NCI-H2227 (cell line): ENCODE measurements around the gene VPS13C.

ENCODE experiments used
- DNase-seq: peaks from one replicate; lab custom pipeline; 2025; ENCODE audit not compliant: unreplicated experiment; lab: John Stamatoyannopoulos, UW

The VPS13C gene

DNA sequence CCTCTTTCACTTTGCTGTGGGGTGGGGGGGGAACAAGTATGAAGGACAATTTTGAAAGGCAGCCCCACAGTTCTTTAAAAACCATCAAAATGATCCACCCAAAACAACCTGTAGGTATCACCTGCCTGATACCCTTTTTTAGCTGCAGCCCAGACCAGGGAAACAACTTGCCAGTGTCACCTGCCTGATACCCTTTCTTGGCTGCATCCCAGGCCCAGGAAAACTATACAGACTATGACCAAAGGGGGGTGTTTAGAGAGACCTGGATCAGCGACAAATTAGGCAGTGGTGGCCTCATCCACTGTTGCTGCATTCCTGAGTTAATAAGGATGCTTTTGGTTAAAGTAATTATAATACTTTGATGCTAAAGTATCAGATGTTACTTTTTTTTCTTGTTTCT lies 122.0 kb downstream of the VPS13C start:
- no peak for DNase-seq

DNA sequence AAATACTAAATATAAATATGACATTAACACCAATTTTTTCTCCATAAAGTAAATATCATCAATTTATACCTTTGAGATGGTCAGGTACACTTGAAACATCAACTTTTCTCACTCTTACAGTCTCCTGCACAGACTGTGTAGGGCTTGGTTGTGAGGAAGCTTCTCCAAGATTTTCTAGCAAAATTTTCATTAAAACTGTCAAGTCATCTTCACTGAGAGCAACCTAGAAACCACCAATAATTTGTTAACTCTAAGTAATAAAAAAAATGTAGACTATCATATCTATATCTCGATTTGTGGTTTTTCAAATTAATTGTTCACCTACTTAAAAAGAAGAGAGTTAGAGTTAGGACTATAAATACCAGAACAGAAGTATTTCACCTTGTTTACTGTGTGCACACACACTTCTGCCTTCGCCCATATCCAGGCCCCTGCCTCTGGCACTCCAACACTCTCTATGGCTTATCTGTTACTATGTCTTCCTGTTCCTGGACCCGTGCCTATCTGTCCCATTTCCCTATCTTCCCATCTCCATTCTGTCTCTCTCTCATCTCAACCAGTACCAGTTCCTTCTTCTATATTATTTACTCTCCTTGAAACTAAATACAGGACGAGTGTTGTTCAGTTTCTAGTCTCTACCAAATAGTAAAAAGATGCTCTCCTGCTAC lies 123.6 kb downstream of the VPS13C start:
- no peak for DNase-seq

DNA sequence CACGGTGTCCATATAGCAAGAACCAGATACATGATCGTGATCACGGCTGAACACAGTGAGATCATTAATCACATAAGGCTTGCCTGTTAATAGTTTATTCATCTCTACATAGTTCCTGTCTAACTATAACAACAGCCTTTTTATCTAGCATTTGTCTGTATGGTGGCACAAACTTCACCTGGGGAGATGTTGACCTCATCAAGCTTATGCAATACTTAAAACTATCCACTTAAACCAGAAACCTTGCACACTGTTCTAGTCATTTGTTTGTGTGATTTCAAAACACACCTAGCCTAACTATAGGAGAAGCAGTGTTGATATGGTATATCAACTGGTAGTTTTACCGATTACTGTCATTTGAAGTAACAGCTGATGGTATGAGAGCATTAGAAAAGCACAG lies 124.8 kb downstream of the VPS13C start:
- DNase-seq: no peak

DNA sequence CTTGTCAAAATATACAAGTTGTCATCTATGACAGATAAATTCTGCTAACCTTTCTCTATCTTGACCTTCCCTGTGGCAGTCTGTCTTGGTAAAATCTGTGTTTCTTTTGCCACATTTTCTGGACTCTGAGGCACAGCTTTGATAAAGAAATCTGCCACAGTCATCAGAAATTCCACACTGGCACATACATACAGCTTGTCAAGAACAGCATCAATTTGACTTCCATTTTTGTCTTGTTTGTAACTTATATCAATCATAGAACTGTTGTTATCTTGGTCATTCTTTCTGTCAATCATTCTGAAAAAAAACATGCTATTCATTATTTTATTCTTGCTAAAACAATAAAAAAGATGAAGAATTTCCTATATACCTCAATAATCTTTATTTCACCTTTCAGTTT lies 130.8 kb downstream of the VPS13C start:
- DNase-seq: no peak

DNA sequence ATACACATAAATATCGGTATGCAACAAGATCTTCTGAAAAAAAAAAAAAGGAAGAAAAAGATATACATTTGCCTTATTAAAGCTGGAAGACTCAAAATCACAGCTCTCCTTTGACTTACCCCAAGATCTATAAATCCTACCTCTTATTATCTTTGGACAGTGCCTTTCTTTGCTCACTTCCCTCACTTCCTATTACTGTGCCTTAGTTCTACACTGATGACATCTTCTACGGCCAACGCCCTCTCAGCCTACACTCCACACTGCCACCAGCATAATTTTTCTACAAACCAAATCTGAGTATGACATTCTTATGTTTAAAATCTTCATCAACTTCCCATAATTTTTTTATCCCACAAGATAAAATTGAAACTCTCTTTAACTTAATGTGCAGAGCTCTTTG lies 137.1 kb downstream of the VPS13C start:
- no peak for DNase-seq

DNA sequence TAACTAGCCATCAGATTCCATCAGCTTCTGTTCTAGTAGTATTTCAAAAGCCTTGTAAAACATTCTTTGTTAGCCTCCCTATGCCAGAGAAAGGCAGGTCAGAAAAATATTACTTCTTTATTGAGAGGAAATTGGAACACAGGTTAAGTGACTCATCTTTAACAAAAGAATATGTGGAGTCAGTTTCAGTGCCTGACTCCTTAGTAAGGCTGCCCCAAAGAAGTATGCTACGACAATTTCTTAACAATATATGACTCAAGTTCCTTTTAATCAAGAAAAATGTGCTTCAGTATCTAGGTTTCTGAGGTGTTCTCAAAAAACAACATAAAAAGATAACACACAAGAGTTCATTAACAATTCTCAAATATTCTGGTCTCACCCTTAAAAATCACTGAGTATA lies 139.2 kb downstream of the VPS13C start:
- no peak for DNase-seq

DNA sequence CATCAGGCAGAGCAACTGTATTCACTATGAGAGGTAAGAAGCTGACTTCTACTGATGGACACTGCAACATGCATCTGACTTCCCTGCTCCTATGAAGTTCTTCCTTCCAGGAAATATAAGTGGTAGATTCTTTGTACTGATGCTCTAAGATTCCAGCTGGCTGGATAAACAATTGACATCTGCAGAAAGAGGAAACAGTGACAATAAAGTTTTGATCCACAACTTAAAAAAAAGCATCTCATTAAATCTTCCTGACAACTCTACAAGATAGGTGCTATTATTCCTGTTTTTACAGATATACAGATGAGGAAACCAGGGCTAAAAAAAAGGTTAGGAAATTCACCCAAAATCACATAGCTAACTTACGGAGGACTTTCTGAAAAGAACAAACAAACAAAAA lies 142.8 kb downstream of the VPS13C start:
- no peak for DNase-seq

DNA sequence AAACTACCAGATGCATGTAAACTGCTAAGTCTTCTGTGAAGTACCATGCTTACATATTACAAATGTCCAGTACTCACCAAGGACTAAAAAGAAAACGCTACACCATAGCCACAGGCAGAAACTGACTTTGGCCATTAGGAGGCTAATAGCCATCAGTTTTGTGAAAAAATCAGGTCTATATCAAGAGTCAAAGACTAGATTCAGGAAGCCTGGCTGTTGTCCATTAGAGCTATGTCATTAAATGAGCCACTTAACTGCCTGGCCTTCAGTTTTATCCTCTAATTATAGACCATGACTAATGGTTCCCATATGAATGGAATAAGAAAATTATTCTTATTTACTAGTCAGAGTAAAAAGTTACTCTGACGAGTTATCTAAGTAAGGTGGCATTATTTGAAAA lies 144.1 kb downstream of the VPS13C start:
- DNase-seq: peak; percentile 1

DNA sequence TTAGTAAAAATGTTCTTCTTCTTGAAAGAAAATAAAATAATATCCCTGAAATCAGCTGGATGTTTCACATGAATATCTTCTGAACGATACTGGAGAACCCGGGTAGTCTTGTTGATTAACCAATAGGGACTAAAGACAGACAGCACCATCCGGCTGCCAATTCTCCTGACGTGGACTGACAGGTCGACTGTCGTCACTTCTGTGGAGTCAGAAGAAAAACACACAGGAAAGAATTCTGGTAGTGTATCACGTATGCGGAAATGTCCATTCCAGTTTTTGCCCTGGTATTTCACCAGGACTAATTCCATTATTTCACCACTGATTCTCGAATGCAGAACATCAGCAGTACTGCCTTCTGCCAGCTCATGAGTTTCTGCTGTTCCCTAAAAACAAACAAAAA lies 144.6 kb downstream of the VPS13C start:
- DNase-seq: no peak

DNA sequence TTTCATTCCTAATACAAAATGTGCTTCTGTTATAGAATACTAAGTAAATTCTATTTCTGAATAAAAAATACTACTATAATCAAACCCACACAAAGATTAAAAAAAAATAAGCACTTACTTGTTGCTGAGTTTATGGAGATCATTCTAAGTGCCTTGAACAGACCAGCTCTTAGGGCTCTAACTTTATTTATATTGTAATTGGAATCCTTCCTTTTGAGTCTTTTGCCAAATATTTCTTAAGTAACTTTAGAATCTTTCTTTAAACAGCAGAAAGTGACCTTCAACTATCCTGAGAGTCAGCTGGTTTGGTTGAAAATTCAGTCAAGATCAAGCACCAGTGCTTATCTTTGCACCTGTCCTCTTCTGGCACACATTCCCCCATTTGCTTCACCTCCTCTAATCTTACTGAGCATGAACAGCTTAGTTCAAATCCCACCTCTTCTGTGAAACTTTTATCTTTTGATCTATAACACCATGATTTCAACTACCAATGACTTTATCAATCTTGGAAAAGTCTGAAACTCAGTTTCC lies 149.3 kb downstream of the VPS13C start:
- DNase-seq: no peak

DNA sequence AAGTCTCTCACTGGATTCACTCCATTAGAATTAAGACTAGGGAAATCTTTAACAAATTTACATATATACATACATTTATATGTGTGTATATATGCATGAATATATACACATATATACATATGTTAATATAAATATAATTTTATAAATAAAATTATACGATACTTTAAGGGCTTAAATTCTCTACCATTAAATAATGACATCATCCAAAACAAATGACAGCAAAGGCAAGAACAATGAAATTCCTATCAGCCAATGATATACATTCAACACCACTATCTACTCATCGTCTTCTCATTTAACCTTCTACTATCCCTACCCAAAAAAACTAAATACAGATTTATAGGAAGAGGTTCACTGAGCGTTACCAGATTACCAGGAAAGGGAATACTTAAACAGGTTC lies 152.0 kb downstream of the VPS13C start:
- DNase-seq: no peak

DNA sequence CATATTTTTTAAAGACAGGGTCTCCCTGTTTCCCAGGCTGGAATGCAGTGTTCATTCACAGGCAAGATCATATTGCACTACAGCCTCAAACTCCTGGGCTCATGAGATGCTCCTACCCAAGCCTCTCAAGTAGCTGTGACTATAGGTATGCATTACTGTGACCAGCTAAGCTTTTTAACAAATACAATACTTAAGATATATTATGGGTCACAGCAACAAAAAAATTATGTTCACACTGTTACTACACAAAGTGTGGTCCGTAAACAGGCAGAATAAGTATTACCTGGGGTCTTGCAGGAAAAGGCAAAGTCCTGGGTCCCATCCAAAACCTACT lies 152.5 kb downstream of the VPS13C start:
- DNase-seq: no peak

DNA sequence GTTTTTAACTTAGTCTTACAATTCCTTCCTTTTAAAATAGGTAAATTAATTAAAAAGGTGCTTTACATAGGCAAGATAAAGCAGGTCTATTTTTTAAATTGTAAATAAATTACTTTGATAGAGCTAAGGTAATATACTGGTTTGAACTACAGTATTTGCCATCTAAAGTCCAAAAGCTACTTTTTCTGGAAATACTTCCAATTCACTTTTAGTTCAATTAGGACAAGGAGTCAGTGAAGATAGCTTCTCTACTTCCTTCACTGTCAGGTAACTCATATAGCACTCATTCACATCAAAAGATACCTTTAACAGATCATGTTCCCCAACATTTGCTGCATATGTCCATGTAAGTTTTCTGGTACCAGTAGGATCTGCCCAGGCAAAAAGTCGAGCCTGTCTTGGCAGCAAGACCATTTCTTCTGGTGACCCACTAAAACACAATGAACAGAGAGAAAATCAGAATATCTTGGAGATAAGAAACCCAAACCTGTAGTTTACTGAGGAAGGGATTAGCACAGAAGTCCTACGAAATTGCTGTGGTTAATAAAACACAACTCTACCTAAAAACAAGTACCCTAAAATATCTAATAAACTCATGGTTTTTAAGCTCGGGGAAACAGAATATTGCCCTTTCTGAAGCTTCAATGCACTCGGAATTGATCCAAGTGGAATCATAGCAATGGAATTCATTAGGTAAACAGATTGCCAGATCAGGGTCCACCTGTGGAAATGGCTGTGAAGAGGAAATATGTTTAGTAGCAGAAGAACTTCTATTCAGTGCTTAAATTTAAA lies 153.1 kb downstream of the VPS13C start:
- DNase-seq: no peak

DNA sequence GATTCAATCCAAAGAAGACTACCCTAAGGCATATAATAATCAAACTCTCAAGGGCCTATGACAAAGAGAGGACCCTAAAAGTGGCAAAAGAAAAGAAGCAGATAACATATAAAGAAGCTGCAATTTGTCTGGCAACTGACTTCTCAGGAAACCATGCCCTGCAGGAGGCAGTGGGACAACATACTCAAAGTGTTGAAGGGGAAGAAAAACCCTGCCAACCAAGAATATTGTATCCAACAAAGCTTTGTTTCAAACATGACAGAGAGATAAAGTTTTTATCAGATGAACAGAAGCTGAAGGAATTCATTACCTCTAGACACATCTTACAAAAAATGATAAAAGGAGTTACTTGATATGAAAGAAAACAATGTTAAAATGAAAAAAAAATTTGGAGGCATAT lies 167.1 kb downstream of the VPS13C start:
- DNase-seq: no peak

DNA sequence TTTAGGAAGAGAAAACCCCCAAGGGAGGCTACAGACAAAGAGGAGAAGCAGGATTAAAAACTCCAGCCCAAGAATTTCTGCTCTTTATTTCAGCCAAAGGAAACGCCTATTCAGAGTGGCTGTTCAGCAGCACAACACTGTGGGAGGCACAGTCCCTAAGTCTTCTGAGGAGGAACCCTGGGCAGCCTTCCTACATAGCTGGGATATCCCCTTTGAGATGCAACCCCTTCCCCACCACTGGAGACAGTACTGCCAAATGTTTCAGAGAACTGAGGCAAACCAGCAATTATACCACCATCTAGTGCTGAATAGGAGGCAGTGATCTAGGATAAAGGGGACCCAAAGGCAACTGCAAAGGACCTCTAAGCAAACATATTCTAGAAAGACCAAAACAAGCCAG lies 168.1 kb downstream of the VPS13C start:
- no peak for DNase-seq

DNA sequence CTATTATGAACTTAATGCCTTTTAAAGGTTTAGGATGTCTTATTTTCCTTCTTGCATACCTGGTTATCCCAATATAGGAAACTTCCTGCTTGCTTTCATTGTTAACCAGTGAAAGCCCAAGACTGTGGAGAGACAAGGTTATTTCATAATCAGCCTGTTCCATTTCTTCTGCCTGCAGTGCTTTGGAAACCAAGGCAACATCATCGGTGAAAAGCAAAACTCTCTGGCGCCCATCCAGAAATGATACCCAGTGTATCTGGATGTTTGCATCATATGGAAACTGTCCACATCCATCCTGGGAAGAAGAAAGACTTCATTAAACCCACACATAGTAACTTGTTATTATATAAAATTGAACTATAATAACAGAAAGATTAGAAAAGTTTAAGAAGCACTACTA lies 170.1 kb downstream of the VPS13C start:
- DNase-seq: no peak

DNA sequence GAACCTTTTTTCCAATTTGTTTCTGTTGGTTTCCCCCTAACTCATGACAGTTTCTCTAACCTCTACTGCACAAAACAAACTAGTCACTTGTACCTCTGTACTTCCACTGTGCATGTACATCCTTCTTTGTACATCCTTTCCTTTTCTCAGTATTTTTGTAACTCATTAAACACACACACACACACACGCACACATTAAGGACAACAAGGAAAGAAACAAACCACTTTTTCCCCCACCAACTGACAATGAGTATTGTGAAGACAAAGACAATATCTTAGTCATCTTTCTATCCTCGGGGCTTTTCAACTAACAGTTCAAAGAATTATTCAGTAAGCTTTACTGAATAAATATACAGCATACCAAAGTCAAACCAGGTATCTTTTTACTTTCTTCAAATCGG lies 170.5 kb downstream of the VPS13C start:
- no peak for DNase-seq

DNA sequence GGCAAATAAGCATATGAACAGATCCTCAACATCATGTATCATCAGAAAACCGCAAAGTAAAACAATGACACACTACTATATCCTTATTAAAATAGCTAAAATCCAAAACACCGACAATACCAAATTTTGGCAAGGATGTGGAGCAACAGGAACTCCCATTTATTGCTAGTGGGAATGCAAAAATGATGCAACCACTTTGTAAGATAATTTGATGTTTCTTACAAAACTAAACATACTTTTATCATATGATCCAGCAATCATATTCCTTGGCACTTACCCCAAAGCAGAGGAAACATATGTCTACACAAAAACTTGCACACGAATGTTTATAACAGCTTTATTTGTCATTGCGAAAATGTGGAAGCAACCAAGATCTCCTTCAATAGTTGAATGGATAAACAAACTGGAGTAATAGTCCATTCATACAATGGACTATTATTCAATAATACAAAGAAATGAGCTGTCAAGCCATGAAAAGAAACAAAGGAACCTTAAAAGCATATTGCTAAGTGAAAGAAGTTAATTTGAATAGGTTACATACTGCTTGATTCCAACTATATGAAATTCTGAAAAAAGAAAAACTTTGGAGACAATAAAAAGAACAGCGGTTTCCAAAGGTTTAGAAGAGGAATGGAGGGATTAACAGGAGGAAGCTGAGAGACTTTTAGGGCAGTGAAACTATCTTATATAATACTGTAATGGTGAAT lies 172.0 kb downstream of the VPS13C start:
- no peak for DNase-seq

DNA sequence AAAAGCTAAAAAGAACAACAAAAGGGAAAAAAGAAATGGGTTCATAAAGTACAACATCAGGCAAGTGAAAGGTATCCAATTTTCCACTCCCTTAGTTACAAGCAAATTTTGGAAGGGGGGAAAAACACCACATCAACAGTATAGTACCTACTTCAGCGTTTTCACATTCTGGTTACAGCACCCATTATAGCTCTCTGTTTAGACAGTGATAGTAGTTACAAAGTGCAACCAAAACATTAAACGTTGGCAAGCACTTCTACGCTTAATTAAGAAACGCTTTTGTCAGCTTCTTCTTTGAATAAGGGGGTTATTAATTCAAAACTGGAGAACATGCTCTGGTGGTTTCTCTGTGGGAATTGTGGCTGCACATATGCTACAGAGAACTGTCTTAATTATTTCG lies 180.2 kb downstream of the VPS13C start:
- no peak for DNase-seq

DNA sequence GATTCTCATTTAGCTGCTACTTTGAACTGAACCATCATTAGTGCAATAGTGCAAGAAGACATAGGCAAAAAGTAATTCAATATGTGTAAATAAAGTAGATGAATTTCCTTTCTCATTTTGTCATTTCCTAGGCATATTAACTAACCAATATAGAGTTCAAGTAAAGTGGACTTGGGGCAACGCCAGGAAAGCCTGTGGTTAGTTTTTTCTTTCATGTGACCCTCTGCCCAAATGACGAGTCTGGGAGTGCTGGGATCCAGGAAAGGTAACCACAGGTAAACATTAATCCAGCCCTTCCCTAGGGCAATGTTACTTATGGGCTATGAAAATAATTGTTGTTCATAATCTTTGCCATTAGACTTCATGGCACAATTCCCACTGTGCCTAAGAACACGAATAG lies 181.0 kb downstream of the VPS13C start:
- DNase-seq: no peak

DNA sequence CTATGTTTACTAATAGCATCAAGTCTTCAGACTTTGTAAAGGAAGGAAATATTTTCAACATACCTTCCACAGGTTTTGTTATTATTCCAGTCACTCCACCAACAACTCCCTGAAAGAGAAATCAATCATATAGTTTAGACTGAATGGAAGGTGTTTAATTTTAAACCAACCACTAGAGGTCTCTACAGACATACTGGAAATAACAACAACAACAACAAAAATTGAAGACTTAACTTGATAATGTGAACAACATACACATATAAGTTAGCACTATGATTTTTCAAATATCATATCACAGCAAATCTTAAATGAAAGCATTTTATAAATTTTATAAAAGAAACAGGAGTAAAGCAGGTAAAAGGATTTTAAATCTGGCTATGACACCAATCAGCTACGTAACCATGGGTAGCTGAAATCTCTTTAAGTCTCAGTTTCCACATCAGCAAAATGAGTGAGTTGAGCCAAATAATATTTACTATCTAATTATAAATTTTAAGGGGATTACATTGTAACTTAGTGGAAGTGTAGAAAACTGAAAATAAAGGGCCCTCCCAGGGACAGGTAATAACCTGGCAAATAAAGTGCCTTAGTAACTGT lies 188.2 kb downstream of the VPS13C start:
- peak; percentile 1 for DNase-seq

DNA sequence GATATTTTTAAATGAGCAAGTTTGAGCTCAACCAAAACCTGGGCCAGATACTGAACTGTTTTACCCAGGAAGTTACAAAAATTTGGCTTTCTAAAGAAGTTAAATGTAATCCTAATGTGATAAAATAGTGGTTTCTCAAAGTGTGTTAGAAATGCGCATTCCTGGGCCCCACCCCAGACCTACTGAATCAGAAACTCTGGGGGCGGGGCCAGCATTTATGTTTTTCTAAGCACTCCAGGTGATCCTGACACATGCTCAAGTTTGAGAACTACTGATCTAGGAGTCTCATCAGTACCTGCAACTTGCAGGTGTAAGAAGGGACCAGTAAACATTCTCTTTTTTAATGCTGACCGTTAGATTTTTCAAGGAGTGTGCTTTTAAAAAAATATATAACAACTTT lies 190.6 kb downstream of the VPS13C start:
- no peak for DNase-seq
